Measurements from ENCODE around the gene FAM221B. TPM values are rescaled to one million over a fixed set of nuclear protein-coding genes. Genes with fewer than 3 reads are reported as not detected.
A peak's percentile ranks its signal among the peaks of the same experiment; 100 is the strongest.

FAM221B gene
- total and polyA plus RNA-seq, 9 donors, result 0.08 to 0.26 (median 0.20) TPM; not detected in 1

DNA sequence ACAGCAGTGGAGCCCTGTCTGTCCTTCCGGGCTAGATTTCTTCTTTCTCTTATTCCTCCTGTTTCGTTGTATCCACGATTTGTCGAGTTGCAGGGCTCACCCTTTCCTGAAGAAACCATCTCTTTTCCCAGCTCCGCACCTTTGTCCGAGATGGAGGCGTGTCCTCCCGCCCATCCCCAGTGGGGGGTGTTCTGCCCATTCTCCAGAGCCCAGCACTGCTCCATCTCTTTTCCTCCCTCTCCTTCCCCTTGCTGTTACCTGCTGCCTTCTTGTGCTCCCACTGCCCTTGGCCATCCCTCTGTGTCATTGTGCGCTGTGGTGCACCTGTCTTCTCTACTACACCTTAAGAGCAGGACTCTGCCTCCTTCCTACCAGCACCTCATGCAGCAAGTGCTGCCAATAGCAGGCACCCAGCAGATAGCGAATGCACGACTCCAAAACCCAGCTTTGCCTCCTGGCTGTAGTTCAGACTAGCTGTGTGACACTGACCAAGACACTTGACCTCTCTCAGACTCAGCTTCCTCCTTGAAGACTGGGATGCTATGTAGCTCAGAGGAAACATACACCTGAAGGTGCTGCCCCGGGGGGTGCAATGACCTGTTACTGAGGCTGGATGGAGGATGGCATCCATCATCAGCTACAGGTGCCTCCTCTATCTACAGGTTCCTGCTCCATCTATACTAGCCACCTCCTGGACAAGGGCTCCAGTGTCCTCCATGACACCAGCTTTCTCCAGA is 32.8 kb upstream of the FAM221B start:
- no peak for DNase-seq
- Histone ChIP-seq H3K27me3 (ENCODE audit: control insufficient read depth, insufficient read depth, low read length) (peaks cover 50% of the 10 kb centered on the region), H3K27ac (ENCODE audit: low read length) (no peak overlapping the region), H3K36me3 (ENCODE audit: control insufficient read depth, insufficient read depth, low read length) (no peaks in the 10 kb centered on the region), H3K4me1 (ENCODE audit: control insufficient read depth, insufficient read depth, low read length) (peaks cover 12% of the 10 kb centered on the region), H3K9me3 (replicated peaks; ENCODE audit: control insufficient read depth, low read depth, low read length) (no peaks in the 10 kb centered on the region), H3K4me3 (ENCODE audit: low read length) (no peak overlapping the region)
- WGBS (ENCODE audit: insufficient coverage), result 65% methylated on average over 9 of the region's 12 CpGs

DNA sequence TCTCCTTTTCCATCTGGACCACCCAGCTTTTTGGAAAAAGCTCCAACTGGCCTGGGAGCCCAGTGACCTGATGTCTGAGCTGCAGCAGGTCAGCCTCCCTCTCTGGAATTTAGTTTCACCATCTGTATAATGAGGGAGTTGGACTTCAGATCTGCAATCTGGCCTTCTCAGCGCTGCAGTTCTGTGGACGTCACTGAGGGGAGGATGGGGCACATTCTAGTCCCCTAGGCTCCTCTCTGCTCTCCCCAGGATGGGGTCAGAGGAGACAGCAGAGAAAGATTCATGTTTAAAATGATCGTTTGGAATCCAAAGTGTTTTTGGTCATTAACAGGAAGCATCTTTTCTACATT is 31.4 kb upstream of the FAM221B start:
- no CpG with 5 or more reads among the region's 3 CpGs for WGBS (ENCODE audit: insufficient coverage)
- H3K9me3 ChIP-seq (replicated peaks; ENCODE audit: control insufficient read depth, low read depth, low read length), result no peaks in the 10 kb centered on the region
- peaks cover 56% of the 10 kb centered on the region for H3K27me3 ChIP-seq (ENCODE audit: control insufficient read depth, insufficient read depth, low read length)
- H3K36me3 ChIP-seq (ENCODE audit: control insufficient read depth, insufficient read depth, low read length), result no peaks in the 10 kb centered on the region
- H3K4me3 ChIP-seq (ENCODE audit: low read length), result no peak overlapping the region
- H3K27ac ChIP-seq (ENCODE audit: low read length), result no peak overlapping the region
- peaks cover 12% of the 10 kb centered on the region for H3K4me1 ChIP-seq (ENCODE audit: control insufficient read depth, insufficient read depth, low read length)
- peak; percentile 43 for DNase-seq

DNA sequence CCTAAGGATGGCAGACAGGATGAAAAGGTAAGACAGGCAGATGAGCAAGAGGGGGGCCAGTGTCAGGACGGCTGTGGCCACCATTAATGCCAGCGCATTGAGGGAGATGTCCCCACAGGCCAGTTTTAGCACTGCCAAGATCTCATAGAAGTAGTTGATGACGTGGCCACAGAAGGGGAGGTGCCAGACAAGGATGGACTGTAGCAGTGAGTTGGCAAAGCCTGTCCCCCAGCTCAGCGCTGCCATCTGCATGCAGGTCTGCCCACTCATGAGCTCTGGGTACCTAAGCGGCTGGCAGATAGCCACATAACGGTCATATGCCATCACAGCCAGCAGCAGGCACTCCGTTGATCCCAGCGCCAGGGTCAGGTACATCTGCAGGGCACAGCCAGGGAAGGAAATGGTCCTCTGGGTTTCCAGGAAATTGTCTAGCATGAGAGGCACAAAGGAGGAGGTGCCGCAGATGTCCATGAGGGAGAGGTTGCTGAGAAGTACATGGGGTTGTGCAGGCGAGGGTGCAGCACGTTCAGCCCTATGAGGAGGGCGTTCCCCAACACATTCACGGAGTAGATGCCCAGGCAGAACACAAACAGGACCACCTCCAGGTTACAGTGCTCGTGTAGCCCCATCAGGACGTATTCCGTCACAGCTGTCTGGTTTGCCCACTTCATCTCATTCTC is 30.9 kb upstream of the FAM221B start:
- no peaks in the 10 kb centered on the region for H3K36me3 ChIP-seq (ENCODE audit: control insufficient read depth, insufficient read depth, low read length)
- no peaks in the 10 kb centered on the region for H3K9me3 ChIP-seq (replicated peaks; ENCODE audit: control insufficient read depth, low read depth, low read length)
- peaks cover 52% of the 10 kb centered on the region for H3K27me3 ChIP-seq (ENCODE audit: control insufficient read depth, insufficient read depth, low read length)
- H3K4me1 ChIP-seq (ENCODE audit: control insufficient read depth, insufficient read depth, low read length), result peaks cover 12% of the 10 kb centered on the region
- H3K27ac ChIP-seq (ENCODE audit: low read length), result no peak overlapping the region
- H3K4me3 ChIP-seq (ENCODE audit: low read length), result no peak overlapping the region
- no peak for DNase-seq
- WGBS (ENCODE audit: insufficient coverage), result 43% methylated on average over 16 of the region's 16 CpGs

DNA sequence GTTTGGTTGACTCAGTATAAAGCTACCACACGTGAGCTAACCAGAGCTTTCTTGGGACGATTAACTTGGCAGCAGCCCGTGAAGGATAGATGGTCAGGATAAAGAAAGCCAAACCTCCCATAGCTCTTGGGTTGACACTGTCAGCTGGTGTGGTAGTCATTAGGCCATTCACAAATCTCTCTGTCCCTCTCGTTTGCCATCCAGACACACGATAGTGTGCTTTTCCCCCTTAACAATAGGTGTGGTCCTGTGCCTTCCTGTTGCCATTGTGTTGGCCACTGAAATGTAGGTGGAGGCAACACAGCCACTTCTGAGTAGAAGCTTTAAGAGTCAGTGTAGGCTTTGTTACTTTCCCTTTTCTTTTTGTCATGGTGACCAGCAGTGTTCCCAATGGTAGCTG is 29.9 kb upstream of the FAM221B start:
- no peak for DNase-seq
- Histone ChIP-seq H3K4me1 (ENCODE audit: control insufficient read depth, insufficient read depth, low read length) (peaks cover 10% of the 10 kb centered on the region), H3K27ac (ENCODE audit: low read length) (no peak overlapping the region), H3K36me3 (ENCODE audit: control insufficient read depth, insufficient read depth, low read length) (peaks cover 6% of the 10 kb centered on the region), H3K9me3 (replicated peaks; ENCODE audit: control insufficient read depth, low read depth, low read length) (no peaks in the 10 kb centered on the region), H3K4me3 (ENCODE audit: low read length) (no peak overlapping the region), H3K27me3 (ENCODE audit: control insufficient read depth, insufficient read depth, low read length) (peaks cover 54% of the 10 kb centered on the region)
- 40% methylated on average over 1 of the region's 5 CpGs for WGBS (ENCODE audit: insufficient coverage)

DNA sequence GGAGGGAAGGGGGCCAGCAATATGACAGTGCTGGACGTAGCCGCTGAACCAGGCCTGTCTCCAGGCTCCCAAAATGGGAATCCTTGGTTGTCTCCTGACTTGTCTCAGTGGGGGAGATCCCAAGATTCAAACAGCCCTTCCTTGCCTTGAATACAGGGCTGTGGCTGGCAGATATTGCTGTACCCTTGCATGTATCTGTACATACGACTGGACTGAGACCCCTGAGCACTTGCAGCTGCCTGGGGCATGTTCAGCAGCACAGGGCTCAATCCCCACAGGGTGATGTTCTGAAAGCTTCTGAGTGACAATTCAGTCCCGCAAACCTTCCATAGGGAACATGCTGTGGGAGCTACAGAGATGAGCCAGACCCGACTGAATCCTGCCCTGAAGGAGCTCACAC is 28.4 kb upstream of the FAM221B start:
- Histone ChIP-seq H3K4me3 (ENCODE audit: low read length) (no peak overlapping the region), H3K36me3 (ENCODE audit: control insufficient read depth, insufficient read depth, low read length) (peaks cover 19% of the 10 kb centered on the region), H3K27me3 (ENCODE audit: control insufficient read depth, insufficient read depth, low read length) (peaks cover 52% of the 10 kb centered on the region), H3K9me3 (replicated peaks; ENCODE audit: control insufficient read depth, low read depth, low read length) (no peaks in the 10 kb centered on the region), H3K27ac (ENCODE audit: low read length) (no peak overlapping the region), H3K4me1 (ENCODE audit: control insufficient read depth, insufficient read depth, low read length) (peaks cover 10% of the 10 kb centered on the region)
- DNase-seq, result no peak
- WGBS (ENCODE audit: insufficient coverage), result 87% methylated on average over 4 of the region's 5 CpGs

DNA sequence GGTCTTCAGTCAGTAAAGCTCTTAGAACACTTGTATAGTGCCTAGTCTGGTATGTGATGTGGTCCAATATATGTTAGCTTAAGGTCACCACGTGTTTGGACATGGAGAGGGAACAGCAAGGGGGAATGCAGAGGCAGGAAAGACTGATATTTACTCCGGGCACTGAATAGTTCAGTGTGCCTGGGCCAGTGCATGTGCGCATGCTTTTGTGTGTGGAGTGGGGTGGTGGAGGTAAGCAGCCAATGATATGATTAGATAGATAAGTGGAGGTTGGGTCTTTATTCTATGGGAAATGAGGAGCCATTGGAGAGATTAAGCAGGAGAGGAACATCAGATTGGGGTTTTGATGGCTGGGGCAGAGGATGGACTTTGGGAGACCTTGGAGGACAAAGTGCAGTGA is 27.7 kb upstream of the FAM221B start:
- H3K4me1 ChIP-seq (ENCODE audit: control insufficient read depth, insufficient read depth, low read length), result peaks cover 10% of the 10 kb centered on the region
- DNase-seq, result no peak
- no peak overlapping the region for H3K27ac ChIP-seq (ENCODE audit: low read length)
- H3K9me3 ChIP-seq (replicated peaks; ENCODE audit: control insufficient read depth, low read depth, low read length), result no peaks in the 10 kb centered on the region
- WGBS (ENCODE audit: insufficient coverage), result 87% methylated on average over 3 of the region's 3 CpGs
- H3K4me3 ChIP-seq (ENCODE audit: low read length), result no peak overlapping the region
- peaks cover 47% of the 10 kb centered on the region for H3K27me3 ChIP-seq (ENCODE audit: control insufficient read depth, insufficient read depth, low read length)
- peaks cover 19% of the 10 kb centered on the region for H3K36me3 ChIP-seq (ENCODE audit: control insufficient read depth, insufficient read depth, low read length)

DNA sequence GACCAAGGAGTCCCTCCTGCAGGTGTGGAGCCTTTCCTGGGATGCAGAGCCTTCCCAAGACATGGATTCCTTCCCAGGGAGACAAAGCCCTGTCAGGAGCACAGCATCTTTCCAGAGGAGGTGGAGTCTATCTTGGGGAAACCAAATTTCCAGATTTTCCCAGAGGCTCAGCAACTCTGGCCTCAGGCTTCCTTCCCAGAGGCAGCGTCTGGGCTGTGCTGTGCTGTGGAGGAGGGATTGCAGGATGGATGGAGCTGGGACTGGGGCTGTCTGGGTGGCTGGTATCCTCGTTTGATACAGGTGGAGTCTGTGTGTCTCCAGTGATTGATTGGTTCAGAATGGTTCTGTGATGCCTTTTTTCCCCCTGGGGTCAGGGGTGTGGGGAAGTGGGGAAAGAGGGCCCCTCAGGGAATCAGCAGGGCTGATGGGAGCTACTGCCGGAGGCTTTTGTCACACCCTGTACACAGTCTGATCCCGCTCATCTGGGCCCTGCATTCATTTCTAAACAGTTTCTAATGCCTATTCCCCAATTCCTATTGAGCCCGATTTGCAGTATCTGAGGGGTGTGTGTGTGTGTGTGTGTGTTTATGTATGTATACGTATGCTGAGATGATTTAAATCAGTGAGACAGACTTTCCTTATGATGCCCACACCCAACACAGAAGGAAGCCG is 25.7 kb upstream of the FAM221B start:
- WGBS (ENCODE audit: insufficient coverage), result 100% methylated on average over 1 of the region's 7 CpGs
- H3K4me3 ChIP-seq (ENCODE audit: low read length), result no peak overlapping the region
- H3K27me3 ChIP-seq (ENCODE audit: control insufficient read depth, insufficient read depth, low read length), result peaks cover 35% of the 10 kb centered on the region
- H3K4me1 ChIP-seq (ENCODE audit: control insufficient read depth, insufficient read depth, low read length), result no peaks in the 10 kb centered on the region
- DNase-seq, result no peak
- no peak overlapping the region for H3K27ac ChIP-seq (ENCODE audit: low read length)
- no peaks in the 10 kb centered on the region for H3K9me3 ChIP-seq (replicated peaks; ENCODE audit: control insufficient read depth, low read depth, low read length)
- H3K36me3 ChIP-seq (ENCODE audit: control insufficient read depth, insufficient read depth, low read length), result peaks cover 19% of the 10 kb centered on the region

DNA sequence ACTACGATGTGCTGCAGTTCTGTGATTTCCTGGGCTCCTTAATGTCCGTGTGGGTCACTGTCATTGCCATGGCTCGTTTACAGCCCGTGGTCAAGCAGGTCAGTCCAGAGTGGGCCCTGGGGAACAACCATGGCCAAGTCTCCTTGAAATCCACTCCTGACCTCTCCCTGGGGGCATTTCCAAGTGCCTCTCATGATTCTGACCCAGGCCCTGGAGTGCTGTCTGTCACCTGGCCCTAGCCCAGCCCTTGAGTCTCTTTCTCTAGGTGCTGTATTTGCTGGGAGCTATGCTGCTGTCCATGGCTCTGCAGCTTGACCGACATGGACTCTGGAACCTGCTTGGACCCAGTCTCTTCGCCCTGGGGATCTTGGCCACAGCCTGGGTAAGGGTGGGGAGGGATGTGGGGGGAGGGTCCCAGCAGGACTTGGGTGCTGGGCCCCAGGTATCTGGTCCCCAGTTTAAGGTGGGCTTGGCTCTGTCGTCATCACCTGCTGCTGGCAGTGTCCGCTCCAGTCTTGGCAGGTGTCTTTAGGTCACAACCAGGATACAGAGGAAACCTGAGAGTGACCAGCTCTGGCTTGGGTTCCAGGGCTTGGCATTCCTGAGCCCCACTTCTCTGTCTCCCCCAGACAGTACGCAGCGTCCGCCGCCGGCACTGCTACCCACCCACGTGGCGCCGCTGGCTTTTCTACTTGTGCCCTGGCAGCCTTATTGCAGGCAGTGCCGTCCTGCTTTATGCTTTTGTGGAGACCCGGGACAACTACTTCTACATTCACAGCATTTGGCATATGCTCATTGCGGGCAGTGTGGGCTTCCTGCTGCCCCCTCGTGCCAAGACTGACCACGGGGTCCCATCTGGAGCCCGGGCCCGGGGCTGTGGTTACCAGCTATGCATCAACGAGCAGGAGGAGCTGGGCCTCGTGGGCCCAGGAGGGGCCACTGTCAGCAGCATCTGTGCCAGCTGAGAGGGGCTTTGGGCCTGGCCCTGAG is 24.6 kb upstream of the FAM221B start:
- H3K9me3 ChIP-seq (replicated peaks; ENCODE audit: control insufficient read depth, low read depth, low read length), result no peaks in the 10 kb centered on the region
- peaks cover 22% of the 10 kb centered on the region for H3K36me3 ChIP-seq (ENCODE audit: control insufficient read depth, insufficient read depth, low read length)
- H3K4me1 ChIP-seq (ENCODE audit: control insufficient read depth, insufficient read depth, low read length), result peaks cover 5% of the 10 kb centered on the region
- no peak overlapping the region for H3K27ac ChIP-seq (ENCODE audit: low read length)
- H3K4me3 ChIP-seq (ENCODE audit: low read length), result no peak overlapping the region
- no peak for DNase-seq
- WGBS (ENCODE audit: insufficient coverage), result 91% methylated on average over 23 of the region's 25 CpGs
- H3K27me3 ChIP-seq (ENCODE audit: control insufficient read depth, insufficient read depth, low read length), result peaks cover 35% of the 10 kb centered on the region

DNA sequence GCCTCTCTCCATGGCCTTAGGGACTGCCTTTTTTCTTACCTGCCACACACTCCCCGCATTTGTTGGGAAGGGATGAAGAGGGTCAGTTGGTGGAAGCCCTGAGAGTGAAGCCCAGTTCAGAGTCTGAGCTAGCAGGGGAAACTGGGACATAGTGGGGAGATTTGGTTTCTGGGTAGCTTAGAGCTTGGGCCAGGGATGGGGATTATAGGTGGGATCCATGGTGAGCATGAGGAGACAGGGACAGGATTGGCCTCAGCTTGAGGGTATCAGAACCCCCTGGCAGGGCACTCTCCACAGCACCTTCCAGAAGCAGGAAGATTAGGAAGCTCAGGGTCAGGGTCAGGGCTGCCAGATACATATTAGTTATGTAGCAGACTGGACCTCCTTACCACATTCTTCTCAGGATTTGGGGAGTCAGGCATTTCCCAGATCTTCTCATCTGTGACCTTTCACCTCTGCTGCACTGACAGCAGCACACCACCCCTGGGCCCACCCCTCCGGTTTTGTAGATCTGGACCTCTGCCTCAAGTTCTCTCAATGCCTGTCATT is 23.8 kb upstream of the FAM221B start:
- H3K4me3 ChIP-seq (ENCODE audit: low read length), result no peak overlapping the region
- DNase-seq, result no peak
- peaks cover 23% of the 10 kb centered on the region for H3K36me3 ChIP-seq (ENCODE audit: control insufficient read depth, insufficient read depth, low read length)
- H3K9me3 ChIP-seq (replicated peaks; ENCODE audit: control insufficient read depth, low read depth, low read length), result no peaks in the 10 kb centered on the region
- WGBS (ENCODE audit: insufficient coverage), result 100% methylated on average over 2 of the region's 2 CpGs
- peaks cover 12% of the 10 kb centered on the region for H3K4me1 ChIP-seq (ENCODE audit: control insufficient read depth, insufficient read depth, low read length)
- no peak overlapping the region for H3K27ac ChIP-seq (ENCODE audit: low read length)
- peaks cover 39% of the 10 kb centered on the region for H3K27me3 ChIP-seq (ENCODE audit: control insufficient read depth, insufficient read depth, low read length)

Data from muscle of leg (tissue), 11 donors.